GM19395 (cell line): ENCODE measurements around the gene BRD3.
"Not testable (repeated sequence)": the region's sequence is repeated elsewhere in the genome, so short reads cannot be mapped to it uniquely, and the experiment has no call there.

Experiments
- ATAC-seq: cut with Tn5 transposase; IDR thresholded peaks from one replicate; pipeline ENCODE4 v1.9.1; 2021; ENCODE audit warnings: mild to moderate bottlenecking, moderate library complexity; ENCODE audit not compliant: unreplicated experiment

Gene BRD3

GRCh38 chr9:133995012-133995896 is 72.6 kb downstream of the BRD3 start:
- ATAC-seq = no peak

GRCh38 chr9:133994353-133995011 is 73.3 kb downstream of the BRD3 start:
- ATAC-seq = no peak

- no peak for ATAC-seq
These were observed 74.1 kb downstream of the BRD3 start for GRCh38 chr9:133993635-133994253.

GRCh38 chr9:133992780-133993634 is 74.8 kb downstream of the BRD3 start:
- peak; percentile 53 for ATAC-seq

- ATAC-seq = peak; percentile 55
These were observed 75.7 kb downstream of the BRD3 start, which contains the start of gene VAV2 for GRCh38 chr9:133991964-133992779. TSS of gene VAV2 (minus strand) at chr9:133992324. CDS start at chr9:133992278, 46 bp downstream.

GRCh38 chr9:133991214-133991921 is 76.5 kb downstream of the BRD3 start:
- peak; percentile 15 for ATAC-seq

- no peak for ATAC-seq
These were observed 77.2 kb downstream of the BRD3 start for GRCh38 chr9:133990366-133991213.

- no peak for ATAC-seq
These were observed 78.0 kb downstream of the BRD3 start for GRCh38 chr9:133989625-133990365.

GRCh38 chr9:133988771-133989170 is 79.1 kb downstream of the BRD3 start:
- not testable (repeated sequence) for ATAC-seq

- ATAC-seq = no peak
These were observed 79.7 kb downstream of the BRD3 start for GRCh38 chr9:133987946-133988665.

GRCh38 chr9:133987446-133987788 is 80.4 kb downstream of the BRD3 start:
- no peak for ATAC-seq

- no peak for ATAC-seq
These were observed 80.9 kb downstream of the BRD3 start for GRCh38 chr9:133986774-133987445.

- no peak for ATAC-seq
These were observed 81.8 kb downstream of the BRD3 start for GRCh38 chr9:133986061-133986460.

- no peak for ATAC-seq
These were observed 84.7 kb downstream of the BRD3 start for GRCh38 chr9:133982971-133983720.

GRCh38 chr9:133981958-133982681 is 85.7 kb downstream of the BRD3 start:
- no peak for ATAC-seq
